ENCODE results near the gene CCDC33. TPM values are rescaled to one million over a fixed set of nuclear protein-coding genes. Genes with fewer than 3 reads are reported as not detected.

The CCDC33 gene
- total RNA-seq, 1 donor from 2014 or later: not detected

- Mint-ChIP-seq H3K27me3 (ENCODE audit: low read depth) (no peaks in the 10 kb centered on the region), H3K4me1 (ENCODE audit: low read depth) (peaks cover 66% of the 10 kb centered on the region), H3K36me3 (ENCODE audit: low read depth) (no peaks in the 10 kb centered on the region), H3K9me3 (no peaks in the 10 kb centered on the region), H3K27ac (no peak overlapping the region), H3K4me3 (ENCODE audit: low read depth) (no peak overlapping the region)
- intact Hi-C loops (cut with micrococcal nuclease): no loop called here
- no peak for DNase-seq (ENCODE audit: low spot score)
Measured at GRCh38 chr15:74380361-74381189, 144.4 kb downstream of the CCDC33 start.

- intact Hi-C loops (cut with micrococcal nuclease): no loop called here
- Mint-ChIP-seq H3K27me3 (ENCODE audit: low read depth) (no peaks in the 10 kb centered on the region), H3K4me3 (ENCODE audit: low read depth) (no peak overlapping the region)
Measured at GRCh38 chr15:74381190-74381453, 145.0 kb downstream of the CCDC33 start.

GRCh38 chr15:74381481-74381880 lies 145.4 kb downstream of the CCDC33 start:
- Mint-ChIP-seq H3K9me3 (no peaks in the 10 kb centered on the region), H3K27ac (no peak overlapping the region), H3K36me3 (ENCODE audit: low read depth) (no peaks in the 10 kb centered on the region), H3K27me3 (ENCODE audit: low read depth) (no peaks in the 10 kb centered on the region), H3K4me1 (ENCODE audit: low read depth) (peaks cover 64% of the 10 kb centered on the region), H3K4me3 (ENCODE audit: low read depth) (no peak overlapping the region)
- intact Hi-C loops (cut with micrococcal nuclease): no loop called here
- no peak for DNase-seq (ENCODE audit: low spot score)

More at GRCh38 chr15:74381190-74381453, 145.0 kb downstream of the CCDC33 start:
- Mint-ChIP-seq H3K36me3 (ENCODE audit: low read depth) (no peaks in the 10 kb centered on the region), H3K27ac (no peak overlapping the region), H3K9me3 (no peaks in the 10 kb centered on the region), H3K4me1 (ENCODE audit: low read depth) (peaks cover 67% of the 10 kb centered on the region)
- DNase-seq (ENCODE audit: low spot score): no peak

- H3K4me1 Mint-ChIP-seq (ENCODE audit: low read depth): peaks cover 63% of the 10 kb centered on the region
- no peaks in the 10 kb centered on the region for H3K9me3 Mint-ChIP-seq
- no peaks in the 10 kb centered on the region for H3K27me3 Mint-ChIP-seq (ENCODE audit: low read depth)
- peak; percentile 70 for DNase-seq (ENCODE audit: low spot score)
- H3K27ac Mint-ChIP-seq: peak overlapping the region; percentile 64
- intact Hi-C loops (cut with micrococcal nuclease): loop anchor here (1.0 kb wide), 1 partner anchor 56 kb away; no protein-coding TSS in a partner anchor
- no peak overlapping the region for H3K4me3 Mint-ChIP-seq (ENCODE audit: low read depth)
- no peaks in the 10 kb centered on the region for H3K36me3 Mint-ChIP-seq (ENCODE audit: low read depth)
Measured at GRCh38 chr15:74382004-74382816, 146.1 kb downstream of the CCDC33 start.

- Mint-ChIP-seq H3K4me1 (ENCODE audit: low read depth) (peaks cover 61% of the 10 kb centered on the region), H3K4me3 (ENCODE audit: low read depth) (no peak overlapping the region)
Measured at GRCh38 chr15:74383286-74383685, 147.2 kb downstream of the CCDC33 start.

GRCh38 chr15:74383695-74384565 lies 147.8 kb downstream of the CCDC33 start:
- DNase-seq (ENCODE audit: low spot score): no peak
- no peaks in the 10 kb centered on the region for H3K9me3 Mint-ChIP-seq
- H3K27me3 Mint-ChIP-seq (ENCODE audit: low read depth): no peaks in the 10 kb centered on the region
- H3K4me3 Mint-ChIP-seq (ENCODE audit: low read depth): no peak overlapping the region
- peak overlapping the region; percentile 89 for H3K27ac Mint-ChIP-seq
- peaks cover 56% of the 10 kb centered on the region for H3K4me1 Mint-ChIP-seq (ENCODE audit: low read depth)
- no peaks in the 10 kb centered on the region for H3K36me3 Mint-ChIP-seq (ENCODE audit: low read depth)
- intact Hi-C loops (cut with micrococcal nuclease): loop anchor here (1.0 kb wide), 1 partner anchor 16 kb away; no protein-coding TSS in a partner anchor

More at GRCh38 chr15:74383286-74383685, 147.2 kb downstream of the CCDC33 start:
- DNase-seq (ENCODE audit: low spot score): no peak
- intact Hi-C loops (cut with micrococcal nuclease): no loop called here
- Mint-ChIP-seq H3K27me3 (ENCODE audit: low read depth) (no peaks in the 10 kb centered on the region), H3K36me3 (ENCODE audit: low read depth) (no peaks in the 10 kb centered on the region), H3K9me3 (no peaks in the 10 kb centered on the region), H3K27ac (peak overlapping the region; percentile 89)

- H3K4me1 Mint-ChIP-seq (ENCODE audit: low read depth): peaks cover 55% of the 10 kb centered on the region
- DNase-seq (ENCODE audit: low spot score): no peak
- no peak overlapping the region for H3K4me3 Mint-ChIP-seq (ENCODE audit: low read depth)
- peak overlapping the region; percentile 89 for H3K27ac Mint-ChIP-seq
- H3K36me3 Mint-ChIP-seq (ENCODE audit: low read depth): no peaks in the 10 kb centered on the region
- no peaks in the 10 kb centered on the region for H3K9me3 Mint-ChIP-seq
- no peaks in the 10 kb centered on the region for H3K27me3 Mint-ChIP-seq (ENCODE audit: low read depth)
- intact Hi-C loops (cut with micrococcal nuclease): loop anchor here (1.0 kb wide), 1 partner anchor 16 kb away; no protein-coding TSS in a partner anchor
Measured at GRCh38 chr15:74384566-74384880, 148.4 kb downstream of the CCDC33 start.

GRCh38 chr15:74384881-74385643 lies 148.9 kb downstream of the CCDC33 start:
- H3K4me1 Mint-ChIP-seq (ENCODE audit: low read depth): peaks cover 55% of the 10 kb centered on the region
- no peaks in the 10 kb centered on the region for H3K27me3 Mint-ChIP-seq (ENCODE audit: low read depth)
- no peaks in the 10 kb centered on the region for H3K9me3 Mint-ChIP-seq
- DNase-seq (ENCODE audit: low spot score): peak; percentile 43
- intact Hi-C loops (cut with micrococcal nuclease): loop anchor here (1.0 kb wide), 2 partner anchors 11 to 15 kb away; no protein-coding TSS in a partner anchor
- H3K27ac Mint-ChIP-seq: peak overlapping the region; percentile 89
- H3K36me3 Mint-ChIP-seq (ENCODE audit: low read depth): no peaks in the 10 kb centered on the region
- H3K4me3 Mint-ChIP-seq (ENCODE audit: low read depth): no peak overlapping the region

- intact Hi-C loops (cut with micrococcal nuclease): loop anchor here (1.0 kb wide), 1 partner anchor 11 kb away; no protein-coding TSS in a partner anchor
- Mint-ChIP-seq H3K27ac (no peak overlapping the region), H3K27me3 (ENCODE audit: low read depth) (no peaks in the 10 kb centered on the region), H3K36me3 (ENCODE audit: low read depth) (no peaks in the 10 kb centered on the region), H3K9me3 (no peaks in the 10 kb centered on the region), H3K4me1 (ENCODE audit: low read depth) (peaks cover 56% of the 10 kb centered on the region), H3K4me3 (ENCODE audit: low read depth) (no peak overlapping the region)
- no peak for DNase-seq (ENCODE audit: low spot score)
Measured at GRCh38 chr15:74385733-74386132, 149.6 kb downstream of the CCDC33 start.

Other genes with a start within 250 kb of the CCDC33 start
- 8.6 and 9.2 TPM in 2 replicates for gene STOML1, start 244.0 kb upstream of the CCDC33 start, total RNA-seq
- 64.5 and 70.2 TPM in 2 replicates for gene PML, start 241.6 kb upstream of the CCDC33 start, total RNA-seq
- gene GOLGA6A, start 153.8 kb upstream of the CCDC33 start, total RNA-seq: not detected in 2 replicates
- not detected in 2 replicates for gene ISLR2, start 105.7 kb upstream of the CCDC33 start, total RNA-seq
- gene ISLR, start 62.6 kb upstream of the CCDC33 start, total RNA-seq: not detected in 2 replicates
- not detected in 2 replicates for gene STRA6, start 33.5 kb upstream of the CCDC33 start, total RNA-seq
- gene CYP11A1, start 131.3 kb downstream of the CCDC33 start, total RNA-seq: not detected in 2 replicates
- gene SEMA7A, start 197.6 kb downstream of the CCDC33 start, total RNA-seq: 45.9 and 50.3 TPM in 2 replicates
- 55.3 and 59.1 TPM in 2 replicates for gene UBL7, start 224.8 kb downstream of the CCDC33 start, total RNA-seq